ENCODE results near the gene PDSS2. TPM values are rescaled to one million over a fixed set of nuclear protein-coding genes. Genes with fewer than 3 reads are reported as not detected.

Gene PDSS2
- total and polyA plus RNA-seq, 9 of the 15 experiments (the other 6 are each of a cell fraction or from before 2014, with no cell fraction given): 5.8 to 21.1 (median 12.0) TPM

GRCh38 chr6:107437691-107438090 is 21.7 kb downstream of the PDSS2 start (continued):
- no peak for TF ChIP-seq THAP12 (CRISPR knock-in tag; IDR thresholded peaks at IDR 0.05)
- no peak for TF ChIP-seq HDGF (IDR thresholded peaks at IDR 0.05)
- TF ChIP-seq RNF219 (CRISPR knock-in tag; IDR thresholded peaks at IDR 0.05): no peak
- no peak for TF ChIP-seq TSC22D4 (tag; IDR thresholded peaks at IDR 0.05)
- no peak for TF ChIP-seq ZNF644 (tag; IDR thresholded peaks at IDR 0.05; ENCODE audit: low read depth)
- TF ChIP-seq NR2C1 (IDR thresholded peaks at IDR 0.05): no peak
- TF ChIP-seq NR2C1 (tag; IDR thresholded peaks at IDR 0.05): no peak
- no peak for TF ChIP-seq GABPA (tag; conservative IDR thresholded peaks at IDR 0.05; ENCODE audit: low read depth)
- no peak for TF ChIP-seq CXXC5 (CRISPR knock-in tag; IDR thresholded peaks at IDR 0.05)
- no peak for TF ChIP-seq SMARCA5 (IDR thresholded peaks at IDR 0.05)
